Activated CD4-positive, alpha-beta T cell treated with anti-CD3 and anti-CD28 coated beads, Interleukin-2, Interleukin-6, amounts not matched to agents 100 ng/mL and 50 ng/mL, durations not matched to agents 16 hours and 8 hours (primary cell): ENCODE results near the gene OSGEP.

Experiments
- DNase-seq: peaks from one replicate; pipeline ENCODE4 v3.0.0-alpha.2; 2020

OSGEP gene

GRCh38 chr14:20454516-20455354 lies at the start of gene OSGEP, which contains the start of gene APEX1:
OSGEP (minus strand) TSS chr14:20454812; CDS start chr14:20454683, 129 bp downstream.
APEX1 (plus strand) TSS chr14:20455226; CDS start chr14:20455646, 420 bp downstream.
- DNase-seq: peak; percentile 99

- no peak for DNase-seq
Observed at GRCh38 chr14:20503898-20504297, 49.3 kb upstream of the OSGEP start.

GRCh38 chr14:20501346-20501745 lies 46.7 kb upstream of the OSGEP start:
- no peak for DNase-seq

- DNase-seq: no peak
Observed at GRCh38 chr14:20499881-20500280, 45.3 kb upstream of the OSGEP start.

DNA sequence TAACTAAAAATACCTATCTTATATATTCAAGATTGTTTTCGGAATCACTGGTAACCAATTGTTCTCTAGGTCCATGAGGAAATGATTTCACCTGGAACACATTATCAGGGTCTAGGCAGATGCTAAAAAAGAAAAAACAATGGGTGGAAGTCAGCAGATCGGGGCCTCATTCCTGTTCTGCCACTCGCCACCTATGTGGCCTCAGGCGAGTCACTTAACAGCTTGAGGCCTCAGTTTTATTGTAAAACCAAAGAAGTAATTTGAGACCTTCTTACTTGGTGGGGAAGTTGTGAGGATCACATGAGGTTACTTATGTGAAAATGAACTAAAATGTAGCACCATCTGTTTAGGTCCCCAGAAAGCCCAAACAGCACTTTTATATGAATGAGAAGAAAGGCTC lies 44.5 kb upstream of the OSGEP start:
- no peak for DNase-seq

DNA sequence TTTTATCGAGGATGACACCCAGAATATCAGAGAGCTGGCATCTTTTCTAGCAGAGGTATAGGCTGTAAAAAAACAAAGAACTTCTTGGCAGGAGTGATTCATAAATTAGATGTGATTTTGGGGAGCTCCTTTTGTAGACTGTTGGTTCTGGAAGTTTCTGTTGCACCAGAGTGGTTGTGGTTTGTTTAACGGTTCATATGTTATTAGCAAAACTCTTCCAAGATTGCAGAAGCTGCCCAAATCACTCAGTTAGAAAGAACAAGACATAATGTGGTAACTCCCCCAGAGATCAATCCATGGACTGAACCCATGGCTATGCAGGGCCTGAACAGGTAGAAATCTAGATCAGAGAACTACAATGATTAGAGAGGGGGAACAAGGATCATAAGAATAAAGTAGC lies 44.0 kb upstream of the OSGEP start:
- DNase-seq: no peak

DNA sequence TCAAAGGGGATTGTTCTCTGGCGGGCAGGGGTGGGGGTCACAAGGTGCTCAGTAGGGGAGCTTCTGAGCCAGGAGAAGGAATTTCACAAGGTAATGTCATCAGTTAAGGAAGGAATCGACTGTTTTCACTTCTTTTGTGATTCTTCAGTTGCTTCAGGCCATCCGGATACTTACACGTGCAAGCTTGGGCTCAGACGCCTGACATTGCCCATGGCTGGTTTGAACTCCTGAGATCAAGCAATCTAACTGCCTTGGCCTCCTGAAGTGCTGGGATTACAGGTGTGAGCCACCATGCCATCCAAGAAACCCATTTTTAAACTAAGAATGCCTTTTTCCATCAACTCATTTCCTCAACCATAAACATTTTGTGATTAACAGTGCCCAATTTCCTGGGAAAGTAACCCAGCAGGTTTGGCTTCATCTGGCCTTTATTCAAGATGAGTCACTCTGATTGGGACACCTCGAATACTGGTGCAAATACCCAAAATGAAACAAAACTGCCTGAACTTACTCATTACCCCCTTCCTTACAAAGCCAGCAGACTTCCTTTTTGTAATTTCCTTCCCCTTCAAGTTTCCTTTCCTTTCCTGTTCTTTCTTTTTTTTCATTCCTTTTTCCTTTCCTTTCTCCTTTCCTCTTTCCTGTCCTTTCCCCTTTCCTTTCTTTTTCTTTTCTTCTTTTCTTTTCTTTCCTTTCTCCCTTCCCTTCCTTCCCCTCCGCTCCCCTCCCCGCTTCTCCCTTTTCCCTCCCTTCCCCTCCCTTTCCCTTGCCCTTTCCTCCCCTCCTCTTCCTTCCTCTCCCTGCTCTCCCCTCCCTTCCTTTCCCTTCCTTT lies 40.5 kb upstream of the OSGEP start:
- peak; percentile 47 for DNase-seq

- DNase-seq: no peak
Observed at GRCh38 chr14:20493634-20494033, 39.0 kb upstream of the OSGEP start.

- DNase-seq: no peak
Observed at GRCh38 chr14:20492486-20492885, 37.9 kb upstream of the OSGEP start.

- DNase-seq: no peak
Observed at GRCh38 chr14:20490563-20490962, 36.0 kb upstream of the OSGEP start.

DNA sequence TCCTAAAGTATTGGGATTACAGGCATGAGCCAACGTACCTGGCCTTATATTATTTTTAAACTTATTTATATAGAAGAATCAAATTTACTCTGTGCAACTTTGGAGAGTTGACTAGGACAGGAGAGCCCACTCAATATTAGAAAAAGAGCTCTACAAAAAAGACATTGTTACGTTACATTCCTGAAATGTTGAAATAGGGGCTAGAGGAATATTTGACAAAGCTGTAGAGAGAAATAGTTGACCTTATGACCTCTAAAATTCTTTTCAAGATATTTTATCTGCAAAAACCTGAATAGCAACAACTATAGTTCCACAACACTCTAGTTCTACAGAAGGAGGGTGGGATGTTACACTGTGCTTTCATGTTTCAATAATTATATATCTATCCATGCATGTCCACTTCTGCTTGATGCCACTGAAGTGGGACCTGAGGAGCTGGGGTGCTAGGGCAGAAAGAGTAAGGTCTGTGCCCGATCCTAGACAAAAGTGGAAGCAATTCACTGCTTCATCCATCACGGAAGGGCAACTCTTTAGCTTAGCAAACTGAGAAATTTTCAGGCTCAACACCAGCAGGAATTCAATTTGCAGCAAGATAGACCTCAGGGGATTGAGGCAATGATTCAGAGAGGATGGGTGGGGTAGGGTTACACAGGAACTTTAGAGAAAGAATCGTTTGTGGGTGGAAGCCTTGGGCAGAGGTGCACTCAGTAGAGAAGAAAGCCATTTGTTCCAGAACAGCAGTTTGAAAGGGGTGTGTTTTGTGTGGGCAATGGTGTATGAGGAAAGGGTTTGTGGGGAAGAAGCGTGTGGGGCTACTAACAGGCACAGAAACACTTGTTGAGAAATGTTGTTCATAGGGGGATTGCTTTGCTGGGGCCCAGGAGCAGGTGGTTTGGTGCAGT lies 34.7 kb upstream of the OSGEP start:
- DNase-seq: no peak

GRCh38 chr14:20487396-20487725 lies 32.7 kb upstream of the OSGEP start:
- DNase-seq: no peak

GRCh38 chr14:20486684-20487395 lies 32.2 kb upstream of the OSGEP start:
- DNase-seq: no peak

GRCh38 chr14:20485900-20486299 lies 31.3 kb upstream of the OSGEP start:
- DNase-seq: no peak

DNA sequence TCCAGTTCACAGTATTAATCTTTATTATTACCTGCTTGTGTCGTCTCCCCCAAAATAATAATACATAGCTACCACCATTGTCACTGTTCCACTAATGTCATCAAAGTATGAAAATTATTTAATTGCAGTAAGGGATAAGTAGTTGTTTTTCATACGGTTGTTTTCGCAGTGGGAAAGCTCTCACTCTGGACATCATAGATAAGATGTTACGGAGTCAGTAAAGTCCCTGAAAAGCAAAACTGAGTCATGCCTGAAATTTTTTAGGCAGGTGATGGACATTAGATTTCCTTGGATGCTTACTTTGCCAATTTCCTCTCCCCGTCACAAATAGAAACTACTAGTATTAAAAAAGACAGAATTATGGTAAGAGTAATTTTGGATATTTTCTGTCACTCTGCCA lies 27.8 kb upstream of the OSGEP start:
- no peak for DNase-seq

DNA sequence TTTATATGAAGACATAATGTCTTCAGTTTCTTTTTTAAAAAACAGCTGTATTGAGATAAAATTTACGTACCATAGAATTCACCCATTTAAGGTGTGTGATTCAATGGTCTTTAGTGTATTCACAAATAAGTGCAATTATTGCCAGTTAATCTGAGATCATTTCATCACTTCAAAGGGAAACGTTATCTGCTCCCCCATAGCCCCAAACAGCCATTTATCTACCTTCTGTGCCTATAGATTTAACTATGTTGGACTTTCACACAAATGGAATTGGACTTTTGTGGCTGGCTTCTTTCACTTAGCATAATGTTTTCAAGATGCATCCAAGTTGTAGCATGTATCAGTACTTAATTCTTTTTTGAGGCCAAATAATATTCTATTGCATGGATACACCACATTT lies 24.3 kb upstream of the OSGEP start:
- DNase-seq: no peak

- peak; percentile 43 for DNase-seq
Observed at GRCh38 chr14:20477211-20477876, 22.7 kb upstream of the OSGEP start.

DNA sequence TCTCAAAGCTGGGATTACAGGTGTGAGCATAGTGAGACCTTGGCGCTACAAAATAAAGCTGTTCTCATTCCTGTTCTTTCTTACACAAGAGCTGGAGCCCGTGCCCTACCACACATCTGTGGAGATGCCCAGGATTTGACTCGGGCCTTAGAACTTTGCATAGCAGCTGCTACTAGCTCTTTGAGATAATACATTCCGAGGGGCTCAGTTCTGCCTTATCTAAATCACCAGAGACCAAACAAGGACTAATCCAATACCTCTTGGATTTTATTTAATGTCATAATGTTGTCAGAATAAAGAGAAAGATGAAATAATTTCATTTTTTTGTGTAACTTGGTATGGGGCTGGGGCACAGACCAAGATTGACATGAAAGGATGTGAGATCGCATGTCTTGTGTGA lies 22.2 kb upstream of the OSGEP start:
- DNase-seq: no peak

DNA sequence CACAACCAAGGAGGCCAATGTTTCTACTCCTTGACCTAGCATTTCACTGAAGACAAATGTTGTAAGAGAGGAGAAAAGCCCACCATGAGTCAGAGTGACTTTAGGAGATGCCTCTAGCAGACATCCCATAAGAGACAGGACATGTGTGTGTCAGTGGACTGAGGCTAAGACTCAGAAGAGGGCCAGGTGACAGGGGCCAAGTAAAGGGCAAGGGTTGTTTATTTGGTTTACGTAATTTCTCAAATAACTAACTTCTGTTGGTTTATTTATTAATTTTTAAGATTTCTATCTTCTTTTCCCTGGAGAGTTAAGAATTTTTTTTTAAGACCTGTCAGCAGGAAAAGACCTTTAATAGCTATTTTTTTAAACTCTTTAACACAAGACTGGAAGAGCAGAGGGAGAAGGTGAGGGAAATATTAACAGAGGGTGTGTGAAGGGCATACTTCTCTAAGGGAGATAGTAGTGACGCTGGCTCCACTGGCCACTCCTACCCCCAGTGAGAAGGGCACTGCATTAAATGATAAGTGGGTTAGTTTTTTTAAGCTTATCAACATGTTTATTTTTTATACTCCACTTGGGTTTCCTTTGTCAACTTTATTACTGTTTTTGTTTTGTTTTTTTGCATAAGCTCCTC lies 18.0 kb upstream of the OSGEP start:
- DNase-seq: no peak

DNA sequence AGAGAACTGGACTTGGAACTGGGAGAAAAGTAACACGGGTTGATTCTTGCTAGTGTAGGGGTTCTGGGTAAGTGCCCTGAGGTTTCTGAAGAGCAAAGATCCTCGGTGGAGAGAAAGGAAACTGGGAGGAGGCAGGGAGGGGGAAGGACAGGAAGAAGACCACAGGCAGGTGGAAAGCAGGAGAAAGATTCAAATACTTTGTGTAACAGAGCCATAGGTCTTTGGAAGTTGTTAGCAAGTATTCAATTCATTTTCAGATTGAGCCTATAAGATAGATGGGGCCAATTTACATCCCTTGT lies 15.9 kb upstream of the OSGEP start:
- DNase-seq: peak; percentile 23

DNA sequence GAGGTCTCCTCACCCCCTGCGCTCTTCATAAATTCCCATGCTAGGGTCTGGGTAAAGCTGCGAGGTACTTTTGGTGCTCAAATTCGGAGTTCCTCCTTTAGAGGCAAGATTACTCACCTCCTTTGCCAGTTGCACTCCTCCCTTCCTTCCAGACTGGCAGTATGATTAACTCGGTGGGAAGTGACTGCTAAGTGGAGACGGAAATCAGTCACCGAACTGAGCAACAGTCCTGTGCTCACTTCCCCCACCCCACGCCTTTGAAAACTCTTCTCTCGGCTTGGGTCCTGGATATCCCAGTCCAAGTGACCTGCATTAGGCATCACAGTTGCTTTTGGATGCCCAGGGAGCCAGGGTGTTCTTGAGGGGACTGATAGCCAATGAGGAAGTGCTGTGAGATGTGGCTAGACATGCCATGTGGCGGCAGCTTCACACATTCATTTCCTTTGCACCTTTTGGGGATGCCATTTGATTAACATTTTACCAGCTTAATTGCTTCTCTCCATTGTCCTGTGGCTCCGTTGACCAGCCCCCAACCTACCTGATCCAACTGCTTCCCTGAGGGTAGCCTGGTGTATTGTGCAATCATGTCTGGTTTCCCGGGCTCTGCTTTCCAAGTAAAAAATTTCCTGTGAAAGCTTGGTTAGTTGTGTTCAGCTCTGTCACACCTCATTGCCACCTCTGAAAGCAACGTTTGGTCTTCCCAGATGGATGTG lies 15.4 kb upstream of the OSGEP start:
- DNase-seq: peak; percentile 87
